MCF 10A (cell line): ENCODE data around the gene TCIRG1. TPM values are rescaled to one million over a fixed set of nuclear protein-coding genes. Genes with fewer than 3 reads are reported as not detected.

Experiments
- BruUV-seq: library from RNA; stranded (reverse); fragments of 400-500 nt; replicated peaks from 2 replicates; lab custom pipeline; 2021; lab: Mats Ljungman, UMichigan
- CTCF ChIA-PET: fragments of 300-600 bp; sonication (Branson Sonifier 250); formaldehyde crosslinking; extraction: SDS; loops from one replicate; lab custom pipeline; 2021; ENCODE audit warnings: antibody characterized with exemption, inconsistent platforms; lab: Yijun Ruan, JAX
- POLR2A ChIA-PET: fragments of 300-600, 350-650 bp; sonication (Branson Sonifier 250); formaldehyde crosslinking; extraction: SDS; loops from one replicate; lab custom pipeline; 2020; ENCODE audit warnings: antibody characterized with exemption, inconsistent platforms; lab: Yijun Ruan, JAX
- DNase-seq: peaks from one replicate; pipeline ENCODE4 v3.0.0-alpha.2; 2018; ENCODE audit not compliant: unreplicated experiment
- H3K27ac Mint-ChIP-seq: one replicate; pipeline ENCODE4 v1.8.0; 2022; ENCODE audit warnings: mild to moderate bottlenecking, low read depth, mixed read lengths; ENCODE audit not compliant: unreplicated experiment
- H3K27me3 Mint-ChIP-seq: one replicate; pipeline ENCODE4 v1.8.0; 2022; ENCODE audit warnings: mixed read lengths; ENCODE audit not compliant: insufficient read depth, unreplicated experiment
- H3K36me3 Mint-ChIP-seq: one replicate; pipeline ENCODE4 v1.8.0; 2022; ENCODE audit warnings: mild to moderate bottlenecking, moderate library complexity, mixed read lengths; ENCODE audit not compliant: insufficient read depth, unreplicated experiment
- H3K4me1 Mint-ChIP-seq: one replicate; pipeline ENCODE4 v1.8.0; 2022; ENCODE audit warnings: mixed read lengths; ENCODE audit not compliant: insufficient read depth, unreplicated experiment
- H3K4me3 Mint-ChIP-seq: one replicate; pipeline ENCODE4 v1.8.0; 2022; ENCODE audit warnings: mild to moderate bottlenecking, moderate library complexity, mixed read lengths; ENCODE audit not compliant: unreplicated experiment
- H3K9me3 Mint-ChIP-seq: one replicate; pipeline ENCODE4 v1.8.0; 2022; ENCODE audit warnings: mixed read lengths; ENCODE audit not compliant: unreplicated experiment
- CTCF ChIP-seq: fragments of 200-600 bp; IDR thresholded peaks from one replicate; pipeline ENCODE4 v1.8.0; 2022; ENCODE audit warnings: antibody characterized with exemption, mild to moderate bottlenecking; ENCODE audit not compliant: unreplicated experiment
- intact Hi-C: fragments of 100-400 bp; cut with micrococcal nuclease; formaldehyde crosslinking; loops from 2 replicates; pipeline ENCODE4 v1.14.1; 2022
- total RNA-seq: library from RNA; stranded (reverse); gene quantifications from 2 replicates; pipeline ENCODE4 v1.2.3, GENCODE V29; 2022

TCIRG1 gene
- total RNA-seq, 1 experiment from 2014 or later: 12.3 TPM

DNA sequence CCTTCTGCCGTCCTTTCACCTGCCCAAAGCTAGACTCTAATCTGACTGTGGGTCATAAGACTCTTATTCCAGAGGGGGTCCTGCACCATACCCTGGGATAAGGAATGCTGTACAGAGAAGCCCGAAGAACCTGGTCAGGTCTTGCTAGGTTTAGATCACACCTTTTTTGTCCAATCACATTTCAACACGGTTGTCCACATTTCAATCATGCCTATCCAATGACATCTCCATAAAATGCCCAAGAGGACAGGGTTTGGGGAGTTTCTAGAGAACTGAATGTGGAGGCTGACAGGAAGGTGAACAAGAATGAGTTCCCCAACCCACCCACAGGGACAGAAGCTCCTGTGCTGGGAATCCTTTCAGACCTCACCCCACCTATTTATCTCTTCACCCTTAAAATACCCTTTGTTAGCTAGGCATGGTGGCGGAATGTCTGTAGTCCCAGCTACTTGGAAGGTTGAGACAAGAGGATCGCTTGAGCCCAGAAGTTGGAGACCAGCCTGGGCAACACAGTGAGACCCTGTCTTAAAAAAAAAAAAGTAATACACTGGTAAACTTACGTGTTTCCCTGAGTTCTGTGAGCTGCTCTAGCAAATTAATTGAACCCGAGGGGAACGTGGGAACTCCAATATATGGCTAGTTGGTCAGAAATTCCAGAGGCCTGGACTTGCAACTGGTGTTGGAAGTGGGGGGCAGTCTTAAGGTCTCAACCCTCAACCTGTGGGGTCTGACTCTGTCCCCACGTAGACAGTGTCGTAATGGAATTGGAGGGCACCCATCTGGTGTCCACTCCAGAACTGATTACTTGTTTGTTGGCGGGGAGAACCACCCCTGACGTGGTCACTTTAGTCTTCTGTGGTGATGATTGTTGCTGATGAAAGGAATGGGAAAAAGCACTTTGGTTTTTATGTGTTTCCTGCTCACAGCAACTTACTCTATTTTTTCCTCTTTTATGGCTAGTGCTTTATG, 17.8 kb downstream of the TCIRG1 start:
- CTCF ChIA-PET: interaction anchor here (0.6 to 0.8 kb wide), 3 partner anchors 32 to 1945 kb away, joined by 3 to 6 read pairs (median 4); no protein-coding TSS in a partner anchor
- H3K27me3 Mint-ChIP-seq: no peaks in the 10 kb centered on the region

GRCh38 chr11:68057807-68058206, 19.0 kb downstream of the TCIRG1 start:
- Mint-ChIP-seq H3K4me1 (no peaks in the 10 kb centered on the region), H3K4me3 (no peak overlapping the region), H3K27me3 (no peaks in the 10 kb centered on the region), H3K36me3 (peaks cover 16% of the 10 kb centered on the region), H3K9me3 (no peaks in the 10 kb centered on the region), H3K27ac (no peak overlapping the region)
- no TSS peak for BruUV-seq
- POLR2A ChIA-PET: no interaction called here
- CTCF ChIA-PET: no interaction called here
- intact Hi-C loops: no loop called here
- DNase-seq: no peak
- TF ChIP-seq CTCF: no peak

More for the DNA sequence above, 17.8 kb downstream of the TCIRG1 start:
- intact Hi-C loops: no loop called here
- H3K36me3 Mint-ChIP-seq: peaks cover 16% of the 10 kb centered on the region
- no peaks in the 10 kb centered on the region for H3K9me3 Mint-ChIP-seq
- POLR2A ChIA-PET: interaction anchor here (0.6 kb wide), 1 partner anchor 371 kb away, joined by 5 read pairs; no protein-coding TSS in a partner anchor
- no peak overlapping the region for H3K4me3 Mint-ChIP-seq
- no peaks in the 10 kb centered on the region for H3K4me1 Mint-ChIP-seq
- no peak for DNase-seq
- BruUV-seq: no TSS peak
- TF ChIP-seq CTCF: no peak
- H3K27ac Mint-ChIP-seq: no peak overlapping the region

GRCh38 chr11:68061508-68061907, 22.7 kb downstream of the TCIRG1 start:
- BruUV-seq: no TSS peak
- Mint-ChIP-seq H3K36me3 (peaks cover 16% of the 10 kb centered on the region), H3K27ac (no peak overlapping the region), H3K4me1 (no peaks in the 10 kb centered on the region), H3K27me3 (no peaks in the 10 kb centered on the region), H3K4me3 (no peak overlapping the region), H3K9me3 (no peaks in the 10 kb centered on the region)
- no peak for DNase-seq
- POLR2A ChIA-PET: interaction anchor here (1.4 kb wide), 1 partner anchor 32 kb away, joined by 3 read pairs; no protein-coding TSS in a partner anchor
- CTCF ChIA-PET: no interaction called here
- no peak for TF ChIP-seq CTCF
- intact Hi-C loops: no loop called here

GRCh38 chr11:68064926-68065325, 26.1 kb downstream of the TCIRG1 start:
- ChIA-PET POLR2A (no interaction called here), CTCF (no interaction called here)
- Mint-ChIP-seq H3K27me3 (no peaks in the 10 kb centered on the region), H3K4me1 (no peaks in the 10 kb centered on the region), H3K27ac (no peak overlapping the region), H3K36me3 (peaks cover 31% of the 10 kb centered on the region), H3K4me3 (no peak overlapping the region), H3K9me3 (no peaks in the 10 kb centered on the region)
- no peak for TF ChIP-seq CTCF
- no peak for DNase-seq
- intact Hi-C loops: no loop called here
- BruUV-seq: no TSS peak
